GM19372 (cell line): ENCODE data around the gene KATNBL1.
A peak's percentile ranks its signal among the peaks of the same experiment; 100 is the strongest.
"Not testable (repeated sequence)": the region's sequence is repeated elsewhere in the genome, so short reads cannot be mapped to it uniquely, and the experiment has no call there.

Experiments used
- ATAC-seq: cut with Tn5 transposase; IDR thresholded peaks from one replicate; pipeline ENCODE4 v1.9.1; 2021; ENCODE audit warnings: mild to moderate bottlenecking, low read depth, moderate library complexity; ENCODE audit not compliant: unreplicated experiment

The KATNBL1 gene

GRCh38 chr15:34120420-34120819 is 89.5 kb downstream of the KATNBL1 start:
- ATAC-seq = not testable (repeated sequence)

GRCh38 chr15:34119291-34119690 is 90.6 kb downstream of the KATNBL1 start:
- no peak for ATAC-seq

- ATAC-seq = no peak
These were observed 93.3 kb downstream of the KATNBL1 start for GRCh38 chr15:34116620-34117019.

GRCh38 chr15:34114739-34115138 is 95.2 kb downstream of the KATNBL1 start:
- no peak for ATAC-seq

GRCh38 chr15:34114215-34114614 is 95.7 kb downstream of the KATNBL1 start:
- ATAC-seq = no peak

GRCh38 chr15:34111488-34111887 is 98.4 kb downstream of the KATNBL1 start:
- no peak for ATAC-seq

- no peak for ATAC-seq
These were observed 99.9 kb downstream of the KATNBL1 start for GRCh38 chr15:34109797-34110663.

GRCh38 chr15:34107315-34107714 is 102.6 kb downstream of the KATNBL1 start:
- no peak for ATAC-seq

- ATAC-seq = no peak
These were observed 103.5 kb downstream of the KATNBL1 start for GRCh38 chr15:34106423-34106822.

GRCh38 chr15:34102175-34102925 is 107.5 kb downstream of the KATNBL1 start:
- ATAC-seq = no peak

- ATAC-seq = peak; percentile 99
These were observed 108.3 kb downstream of the KATNBL1 start, which contains the start of the genes EMC7 and PGBD4 for GRCh38 chr15:34101366-34102174. Gene EMC7, minus strand, starts transcription at chr15:34101862. Its CDS starts 23 bp downstream, at chr15:34101839. Gene PGBD4, plus strand, starts transcription at chr15:34102083. Its CDS starts 449 bp downstream, at chr15:34102532.

GRCh38 chr15:34099914-34100313 is 110.0 kb downstream of the KATNBL1 start:
- ATAC-seq = no peak
